SK-N-MC (cell line): ENCODE results near the gene ZNF326.

Experiments used
- EZH2 ChIP-seq: fragments of 200-600 bp; sonication (generic); IDR thresholded peaks from one replicate; pipeline ENCODE4 v1.6.1; 2017; ENCODE audit warnings: antibody characterized with exemption
- FOXP2 ChIP-seq: optimal IDR thresholded peaks from 2 replicates; pipeline ENCODE3; 2011; ENCODE audit warnings: mild to moderate bottlenecking, moderate library complexity; ENCODE audit not compliant: insufficient read depth; ENCODE audit errors: extremely low read length, control extremely low read depth
- POLR2AphosphoS5 ChIP-seq: IDR thresholded peaks from 2 replicates; pipeline ENCODE4 v1.6.1; 2012; ENCODE audit warnings: mild to moderate bottlenecking, low read depth, low read length, borderline replicate concordance

DNA sequence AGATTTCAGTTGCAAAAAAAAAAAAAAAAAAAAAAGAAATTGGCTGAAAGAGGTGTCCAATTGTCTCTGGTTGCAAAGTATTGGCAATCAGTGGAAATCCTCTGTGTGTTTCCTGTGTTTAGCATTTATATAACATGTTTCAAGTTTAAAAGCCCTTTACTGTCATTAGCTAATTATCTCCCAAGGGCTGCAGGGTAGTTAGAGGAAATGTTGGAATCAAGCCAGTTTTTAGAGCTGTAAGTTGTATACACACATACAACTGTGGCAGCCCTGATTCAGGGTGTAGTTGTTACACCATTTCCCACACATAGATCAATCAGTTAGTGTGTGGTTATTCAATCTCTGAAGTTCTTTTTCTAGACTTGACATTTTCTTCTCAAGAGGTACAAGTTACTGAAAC lies 8.9 kb upstream of the ZNF326 start:
- no peak for TF ChIP-seq EZH2
- peak; percentile 59; the same call in 1 of the 2 replicates for TF ChIP-seq POLR2AphosphoS5
- TF ChIP-seq FOXP2, result no peak
